GM21825 (cell line): ENCODE measurements around the gene RCAN1.
"Not testable (repeated sequence)": the region's sequence is repeated elsewhere in the genome, so short reads cannot be mapped to it uniquely, and the experiment has no call there.

Experiments
- ATAC-seq: cut with Tn5 transposase; IDR thresholded peaks from one replicate; pipeline ENCODE4 v1.9.1; 2021; ENCODE audit warnings: mild to moderate bottlenecking, moderate library complexity; ENCODE audit not compliant: unreplicated experiment

RCAN1 gene

GRCh38 chr21:34570313-34570712 lies 44.6 kb downstream of the RCAN1 start:
- ATAC-seq: no peak

GRCh38 chr21:34569381-34569979 lies 45.4 kb downstream of the RCAN1 start:
- ATAC-seq: no peak

- not testable (repeated sequence) for ATAC-seq
These were observed 46.1 kb downstream of the RCAN1 start for GRCh38 chr21:34568801-34569200.

- no peak for ATAC-seq
These were observed 47.2 kb downstream of the RCAN1 start for GRCh38 chr21:34567604-34568155.

- no peak for ATAC-seq
These were observed 49.7 kb downstream of the RCAN1 start for GRCh38 chr21:34565238-34565637.

- not testable (repeated sequence) for ATAC-seq
These were observed 51.5 kb downstream of the RCAN1 start for GRCh38 chr21:34563370-34563769.

GRCh38 chr21:34561806-34562205 lies 53.1 kb downstream of the RCAN1 start:
- no peak for ATAC-seq

GRCh38 chr21:34560609-34561008 lies 54.3 kb downstream of the RCAN1 start:
- ATAC-seq: no peak

GRCh38 chr21:34560021-34560420 lies 54.9 kb downstream of the RCAN1 start:
- ATAC-seq: no peak

GRCh38 chr21:34559089-34559631 lies 55.8 kb downstream of the RCAN1 start:
- ATAC-seq: no peak

GRCh38 chr21:34558166-34558565 lies 56.7 kb downstream of the RCAN1 start:
- no peak for ATAC-seq

- ATAC-seq: no peak
These were observed 57.7 kb downstream of the RCAN1 start for GRCh38 chr21:34557261-34557660.

GRCh38 chr21:34554670-34555069 lies 60.2 kb downstream of the RCAN1 start:
- not testable (repeated sequence) for ATAC-seq

- no peak for ATAC-seq
These were observed 60.7 kb downstream of the RCAN1 start for GRCh38 chr21:34554227-34554626.

- ATAC-seq: no peak
These were observed 61.6 kb downstream of the RCAN1 start for GRCh38 chr21:34553151-34553952.

GRCh38 chr21:34552360-34553098 lies 62.4 kb downstream of the RCAN1 start:
- ATAC-seq: no peak

GRCh38 chr21:34550182-34550799 lies 64.6 kb downstream of the RCAN1 start:
- ATAC-seq: no peak

GRCh38 chr21:34548781-34549376 lies 66.0 kb downstream of the RCAN1 start:
- no peak for ATAC-seq

GRCh38 chr21:34546542-34546941 lies 68.4 kb downstream of the RCAN1 start:
- no peak for ATAC-seq
